Transverse colon (tissue), 3 donors: Measurements from ENCODE around the gene EPB41L1.

Experiments used
- CTCF ChIP-seq, 5 experiments: fragments of 200-600 bp in 3 of 5; fragments of 450-650 bp in 2 of 5; sonication (generic) in 3 of 5; IDR thresholded peaks; 1 replicate in 2 of 5; 2 replicates in 3 of 5; pipeline ENCODE4 v1.5.1; 2016 to 2017; ENCODE audit warnings: antibody characterized with exemption in 5 of 5, inconsistent platforms in 3 of 5, mild to moderate bottlenecking in 2 of 5, moderate library complexity in 1 of 5
- EP300 ChIP-seq: sonication (generic); formaldehyde crosslinking; IDR thresholded peaks from one replicate; pipeline ENCODE4 v1.6.1; 2017; ENCODE audit warnings: antibody characterized with exemption, low read depth
- POLR2A ChIP-seq: fragments of 450-650 bp; IDR thresholded peaks from one replicate; pipeline ENCODE4 v1.6.1; 2016; ENCODE audit warnings: antibody characterized with exemption, mild to moderate bottlenecking, moderate library complexity

- TF ChIP-seq CTCF (IDR thresholded peaks at IDR 0.05) = no peak
- TF ChIP-seq EP300 = no peak
- no peak for TF ChIP-seq POLR2A
Observed at GRCh38 chr20:36264426-36265246, 110.1 kb downstream of the EPB41L1 start.
